ENCODE data around the gene MSRB1.
A peak's percentile ranks its signal among the peaks of the same experiment; 100 is the strongest.

The MSRB1 gene, protein sequence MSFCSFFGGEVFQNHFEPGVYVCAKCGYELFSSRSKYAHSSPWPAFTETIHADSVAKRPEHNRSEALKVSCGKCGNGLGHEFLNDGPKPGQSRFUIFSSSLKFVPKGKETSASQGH

GRCh38 chr16:1942810-1943726, at the start of gene MSRB1:
Gene MSRB1, minus strand, starts transcription at chr16:1943199. Its CDS starts 43 bp downstream, at chr16:1943156.
- H3K4me3 ChIP-seq (replicated peaks in 1 of 2; ENCODE audit: low read depth in 2 of 2, low read length in 2 of 2), result peak within 1 kb of the TSS; percentile 86 to 92

GRCh38 chr16:1991948-1992703, 49.1 kb upstream of the MSRB1 start:
- TF ChIP-seq CTCF (IDR thresholded peaks at IDR 0.05; ENCODE audit: low read depth, low read length), result no peak
- DNase-seq (ENCODE audit: low read depth in 2 of 2), result peak; percentile 93 to 94
- H3K4me3 ChIP-seq (replicated peaks in 1 of 2; ENCODE audit: low read depth in 2 of 2, low read length in 2 of 2), result peak overlapping the region in 1 of 2 donors; percentile 38

More at GRCh38 chr16:1942810-1943726, at the start of gene MSRB1:
- no peak for TF ChIP-seq CTCF (IDR thresholded peaks at IDR 0.05; ENCODE audit: low read depth, low read length)
- peak; percentile 98 to 99 for DNase-seq (ENCODE audit: low read depth in 2 of 2)

- peak overlapping the region in 1 of 2 donors; percentile 38 for H3K4me3 ChIP-seq (replicated peaks in 1 of 2; ENCODE audit: low read depth in 2 of 2, low read length in 2 of 2)
- no peak for TF ChIP-seq CTCF (IDR thresholded peaks at IDR 0.05; ENCODE audit: low read depth, low read length)
- no peak for DNase-seq (ENCODE audit: low read depth in 2 of 2)
Observed at GRCh38 chr16:1991588-1991947, 48.6 kb upstream of the MSRB1 start.

DNA sequence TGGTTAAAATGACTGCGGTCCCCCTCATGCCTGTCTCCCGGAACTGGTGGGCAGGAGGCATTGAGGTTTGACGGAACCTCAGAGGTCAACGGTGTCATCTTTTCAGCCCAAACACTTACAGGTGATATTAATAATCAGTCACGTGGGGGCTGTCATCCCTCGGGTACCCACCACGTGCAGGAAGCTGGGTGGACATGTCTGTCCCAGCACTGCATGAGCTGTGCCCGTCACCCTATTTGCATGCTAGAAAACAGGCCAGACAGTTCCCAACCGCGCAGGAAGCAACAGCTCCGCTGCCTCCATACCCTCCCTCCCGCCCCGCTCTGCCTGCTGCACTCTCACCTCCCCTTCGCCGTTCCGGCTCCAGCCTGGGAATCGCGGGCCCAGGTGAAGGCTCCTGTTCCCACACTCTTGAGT, 48.1 kb upstream of the MSRB1 start:
- TF ChIP-seq CTCF (IDR thresholded peaks at IDR 0.05; ENCODE audit: low read depth, low read length), result no peak
- DNase-seq (ENCODE audit: low read depth in 2 of 2), result no peak
- H3K4me3 ChIP-seq (replicated peaks in 1 of 2; ENCODE audit: low read depth in 2 of 2, low read length in 2 of 2), result no peak overlapping the region

DNA sequence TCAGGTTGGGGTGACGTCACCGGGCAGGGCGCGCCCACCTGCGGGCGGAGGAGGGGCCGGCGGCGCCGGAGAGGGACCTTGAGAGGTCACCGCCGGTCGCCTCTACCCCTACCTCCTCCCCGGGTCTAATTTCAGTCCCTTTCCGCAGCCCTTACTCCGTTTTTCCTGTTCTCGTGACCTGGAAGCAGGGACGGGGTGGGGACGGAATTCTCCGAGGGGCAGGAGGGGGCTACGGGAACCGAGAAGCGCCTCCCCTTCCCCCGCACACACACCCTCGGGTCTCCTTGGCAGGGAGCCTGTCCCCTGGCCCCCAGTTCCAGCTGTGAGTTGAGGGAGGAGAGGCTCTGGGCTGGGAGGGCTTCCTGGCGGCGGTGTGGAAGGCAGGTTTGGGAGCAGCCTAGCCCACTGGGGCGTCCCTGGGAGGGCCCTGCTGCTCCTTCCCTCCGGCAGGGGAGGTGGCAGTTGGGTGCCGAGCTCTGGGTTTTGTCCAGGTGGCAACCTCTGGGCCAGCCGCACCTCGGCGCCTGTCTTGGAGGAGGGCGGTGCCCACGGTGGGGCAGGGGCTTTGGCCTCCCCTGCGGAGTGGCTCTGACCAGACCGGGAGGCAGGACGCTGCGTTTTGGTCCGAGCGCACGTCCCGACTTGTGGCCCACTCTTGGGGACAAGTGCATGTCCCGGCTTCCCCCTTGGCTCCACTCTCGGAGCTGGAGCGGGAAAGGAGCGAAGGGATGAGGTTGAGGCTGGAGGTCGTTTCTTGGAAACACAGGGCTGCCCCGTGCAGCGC, 47.5 kb upstream of the MSRB1 start:
- H3K4me3 ChIP-seq (replicated peaks in 1 of 2; ENCODE audit: low read depth in 2 of 2, low read length in 2 of 2), result no peak overlapping the region
- no peak for DNase-seq (ENCODE audit: low read depth in 2 of 2)
- no peak for TF ChIP-seq CTCF (IDR thresholded peaks at IDR 0.05; ENCODE audit: low read depth, low read length)

DNA sequence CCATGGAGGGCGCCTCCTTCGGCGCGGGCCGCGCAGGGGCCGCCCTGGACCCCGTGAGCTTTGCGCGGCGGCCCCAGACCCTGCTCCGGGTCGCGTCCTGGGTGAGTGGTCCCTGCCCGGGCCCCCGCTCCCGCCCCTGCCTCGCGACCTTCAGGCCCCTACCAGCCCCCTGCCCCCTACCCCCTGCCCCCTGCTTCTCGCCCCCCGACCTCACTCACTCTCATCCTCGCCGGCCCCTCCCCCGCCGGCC, 47.0 kb upstream of the MSRB1 start:
- TF ChIP-seq CTCF (IDR thresholded peaks at IDR 0.05; ENCODE audit: low read depth, low read length), result no peak
- no peak overlapping the region for H3K4me3 ChIP-seq (replicated peaks in 1 of 2; ENCODE audit: low read depth in 2 of 2, low read length in 2 of 2)
- DNase-seq (ENCODE audit: low read depth in 2 of 2), result no peak
